MM.1S (cell line): ENCODE measurements around the gene HBA2.

Experiments used
- DNase-seq: peaks from one replicate; pipeline ENCODE4 v3.0.0-alpha.2; 2015
- H2AFZ ChIP-seq: fragments of 300-600 bp; sonication (generic); 2 replicates; pipeline ENCODE4 v1.6.0; 2016; ENCODE audit warnings: antibody characterized with exemption, low read length
- H3F3A ChIP-seq: fragments of 300-600 bp; sonication (generic); 2 replicates; pipeline ENCODE4 v1.6.1; 2016; ENCODE audit warnings: mild to moderate bottlenecking, antibody characterized with exemption, low read length, moderate library complexity, mixed read lengths; ENCODE audit not compliant: insufficient read depth
- H3K27ac ChIP-seq: fragments of 300-600 bp; sonication (generic); 2 replicates; pipeline ENCODE4 v1.5.1; 2016; ENCODE audit warnings: mild to moderate bottlenecking, low read length
- H3K27me3 ChIP-seq: fragments of 300-600 bp; sonication (generic); replicated peaks from 2 replicates; pipeline ENCODE4 v1.6.0; 2016; ENCODE audit warnings: low read length; ENCODE audit not compliant: insufficient read depth
- H3K36me3 ChIP-seq: fragments of 300-600 bp; sonication (generic); replicated peaks from 2 replicates; pipeline ENCODE4 v1.6.1; 2016; ENCODE audit warnings: mild to moderate bottlenecking, low read length, mixed read lengths; ENCODE audit not compliant: insufficient read depth
- H3K4me1 ChIP-seq: fragments of 300-600 bp; sonication (generic); 2 replicates; pipeline ENCODE4 v1.6.1; 2016; ENCODE audit warnings: low read length, mixed read lengths
- H3K4me2 ChIP-seq: fragments of 300-600 bp; sonication (generic); 2 replicates; pipeline ENCODE4 v1.6.0; 2016; ENCODE audit warnings: low read depth, low read length
- H3K4me3 ChIP-seq: fragments of 300-600 bp; sonication (generic); 2 replicates; pipeline ENCODE4 v1.5.1; 2016; ENCODE audit warnings: low read length, mixed read lengths
- H3K79me2 ChIP-seq: fragments of 300-600 bp; sonication (generic); 2 replicates; pipeline ENCODE4 v1.6.1; 2016; ENCODE audit warnings: mixed run types, low read length, mixed read lengths
- H3K9ac ChIP-seq: fragments of 300-600 bp; sonication (generic); 2 replicates; pipeline ENCODE4 v1.6.1; 2016; ENCODE audit warnings: low read length, mixed read lengths
- H3K9me2 ChIP-seq: fragments of 300-600 bp; sonication (generic); replicated peaks from 2 replicates; pipeline ENCODE4 v1.6.1; 2016; ENCODE audit warnings: mild to moderate bottlenecking, low read length, mixed read lengths; ENCODE audit not compliant: insufficient read depth
- H3K9me3 ChIP-seq: fragments of 300-600 bp; sonication (generic); replicated peaks from 2 replicates; pipeline ENCODE4 v1.6.1; 2016; ENCODE audit warnings: mild to moderate bottlenecking, low read length, mixed read lengths; ENCODE audit not compliant: insufficient read depth
- H4K20me1 ChIP-seq: fragments of 300-600 bp; sonication (generic); 2 replicates; pipeline ENCODE4 v1.6.1; 2016; ENCODE audit warnings: mild to moderate bottlenecking, low read length, moderate library complexity, mixed read lengths; ENCODE audit not compliant: insufficient read depth
- EZH2 ChIP-seq: fragments of 300-600 bp; sonication (generic); optimal IDR thresholded peaks from 2 replicates; pipeline ENCODE3; 2017; ENCODE audit warnings: low read depth, mild to moderate bottlenecking, antibody characterized with exemption, low read length, mixed read lengths
- EZH2phosphoT487 ChIP-seq: fragments of 300-600 bp; sonication (generic); IDR thresholded peaks from 2 replicates; pipeline ENCODE4 v1.6.1; 2018; ENCODE audit warnings: antibody characterized with exemption, low read length
- TF ChIP-seq, protein P1 (sequence below): fragments of 300-600 bp; sonication (generic); IDR thresholded peaks from 2 replicates; pipeline ENCODE4 v1.5.1; 2016; ENCODE audit warnings: antibody characterized with exemption, low read length, mixed read lengths

HBA2 gene

GRCh38 chr16:140175-140857 is 32.4 kb upstream of the HBA2 start:
- no peak overlapping the region for H3K4me2 ChIP-seq
- no peak overlapping the region for H2AFZ ChIP-seq
- H3K4me1 ChIP-seq, result no peaks in the 10 kb centered on the region
- no peaks in the 10 kb centered on the region for H3K36me3 ChIP-seq
- no peak for DNase-seq
- no peak overlapping the region for H3K27ac ChIP-seq
- no peaks in the 10 kb centered on the region for H3K9me2 ChIP-seq
- H3K9me3 ChIP-seq, result no peaks in the 10 kb centered on the region
- TF ChIP-seq EZH2phosphoT487 (no peak), EZH2 (no peak)
- TF ChIP-seq, protein P1, sequence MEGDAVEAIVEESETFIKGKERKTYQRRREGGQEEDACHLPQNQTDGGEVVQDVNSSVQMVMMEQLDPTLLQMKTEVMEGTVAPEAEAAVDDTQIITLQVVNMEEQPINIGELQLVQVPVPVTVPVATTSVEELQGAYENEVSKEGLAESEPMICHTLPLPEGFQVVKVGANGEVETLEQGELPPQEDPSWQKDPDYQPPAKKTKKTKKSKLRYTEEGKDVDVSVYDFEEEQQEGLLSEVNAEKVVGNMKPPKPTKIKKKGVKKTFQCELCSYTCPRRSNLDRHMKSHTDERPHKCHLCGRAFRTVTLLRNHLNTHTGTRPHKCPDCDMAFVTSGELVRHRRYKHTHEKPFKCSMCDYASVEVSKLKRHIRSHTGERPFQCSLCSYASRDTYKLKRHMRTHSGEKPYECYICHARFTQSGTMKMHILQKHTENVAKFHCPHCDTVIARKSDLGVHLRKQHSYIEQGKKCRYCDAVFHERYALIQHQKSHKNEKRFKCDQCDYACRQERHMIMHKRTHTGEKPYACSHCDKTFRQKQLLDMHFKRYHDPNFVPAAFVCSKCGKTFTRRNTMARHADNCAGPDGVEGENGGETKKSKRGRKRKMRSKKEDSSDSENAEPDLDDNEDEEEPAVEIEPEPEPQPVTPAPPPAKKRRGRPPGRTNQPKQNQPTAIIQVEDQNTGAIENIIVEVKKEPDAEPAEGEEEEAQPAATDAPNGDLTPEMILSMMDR, result no peak
- peaks cover 25% of the 10 kb centered on the region for H3K79me2 ChIP-seq
- H4K20me1 ChIP-seq, result no peaks in the 10 kb centered on the region
- peaks cover 9% of the 10 kb centered on the region for H3K27me3 ChIP-seq
- H3F3A ChIP-seq, result peaks cover 6% of the 10 kb centered on the region; the same call in 1 of the 2 replicates
- no peak overlapping the region for H3K4me3 ChIP-seq
- H3K9ac ChIP-seq, result no peak overlapping the region

GRCh38 chr16:142405-142967 is 30.2 kb upstream of the HBA2 start:
- Histone ChIP-seq H3K9me3 (no peaks in the 10 kb centered on the region), H3K27ac (no peak overlapping the region), H3K27me3 (peaks cover 20% of the 10 kb centered on the region), H3K36me3 (no peaks in the 10 kb centered on the region), H3K4me2 (no peak overlapping the region), H3K4me3 (no peak overlapping the region), H3K4me1 (no peaks in the 10 kb centered on the region), H2AFZ (no peak overlapping the region), H3K9me2 (no peaks in the 10 kb centered on the region), H4K20me1 (no peaks in the 10 kb centered on the region), H3F3A (peaks cover 6% of the 10 kb centered on the region; the same call in 1 of the 2 replicates), H3K79me2 (peaks cover 7% of the 10 kb centered on the region), H3K9ac (no peak overlapping the region)
- DNase-seq, result no peak
- TF ChIP-seq EZH2 (no peak), EZH2phosphoT487 (no peak)
- TF ChIP-seq, protein P1, result no peak

DNA sequence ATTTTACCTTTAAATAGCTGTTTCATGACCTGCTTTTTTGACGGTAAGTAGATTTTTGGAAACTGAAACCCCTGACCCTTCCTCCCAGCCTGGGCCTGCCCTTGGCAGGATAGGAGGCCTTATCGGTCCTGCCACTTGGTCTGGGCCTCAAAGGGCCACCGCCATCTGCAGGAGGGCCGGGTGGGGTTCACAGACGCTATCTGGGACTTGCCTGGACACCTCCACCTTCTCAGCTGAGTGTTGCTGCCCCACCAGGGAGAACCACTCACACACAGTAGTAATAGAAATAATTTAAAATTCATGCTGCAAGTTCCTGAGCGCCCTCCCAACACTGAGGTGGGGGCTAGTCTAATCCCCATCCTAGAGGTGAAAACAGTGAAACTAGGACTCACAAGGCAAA is 29.6 kb upstream of the HBA2 start:
- Histone ChIP-seq H3K36me3 (no peaks in the 10 kb centered on the region), H3K4me1 (no peaks in the 10 kb centered on the region), H3K4me3 (no peak overlapping the region), H3K4me2 (no peak overlapping the region), H3K79me2 (peaks cover 1% of the 10 kb centered on the region), H3K27ac (no peak overlapping the region), H4K20me1 (no peaks in the 10 kb centered on the region), H3K9me3 (no peaks in the 10 kb centered on the region), H3K9ac (no peak overlapping the region), H2AFZ (no peak overlapping the region), H3K27me3 (peaks cover 24% of the 10 kb centered on the region), H3F3A (peaks cover 6% of the 10 kb centered on the region; the same call in 1 of the 2 replicates), H3K9me2 (no peaks in the 10 kb centered on the region)
- DNase-seq, result no peak
- TF ChIP-seq, protein P1, result no peak
- TF ChIP-seq EZH2, result no peak
- TF ChIP-seq EZH2phosphoT487, result no peak
